Peyer's patch (tissue), 4 donors: ENCODE data around the gene MGST2.

Experiments used
- CTCF ChIP-seq, 6 experiments: fragments of 450-650 bp in 4 of 6; fragments of 200-600 bp in 2 of 6; sonication (generic) in 1 of 6; IDR thresholded peaks; one replicate each; pipeline ENCODE4 v1.5.1; 2017 to 2019; ENCODE audit warnings: antibody characterized with exemption in 6 of 6, mild to moderate bottlenecking in 3 of 6, moderate library complexity in 1 of 6
- POLR2A ChIP-seq, 2 donors: fragments of 450-650 bp; IDR thresholded peaks; one replicate each; pipeline ENCODE4 v1.5.1; 2017; ENCODE audit warnings: antibody characterized with exemption in 2 of 2, mild to moderate bottlenecking in 2 of 2, moderate library complexity in 2 of 2

DNA sequence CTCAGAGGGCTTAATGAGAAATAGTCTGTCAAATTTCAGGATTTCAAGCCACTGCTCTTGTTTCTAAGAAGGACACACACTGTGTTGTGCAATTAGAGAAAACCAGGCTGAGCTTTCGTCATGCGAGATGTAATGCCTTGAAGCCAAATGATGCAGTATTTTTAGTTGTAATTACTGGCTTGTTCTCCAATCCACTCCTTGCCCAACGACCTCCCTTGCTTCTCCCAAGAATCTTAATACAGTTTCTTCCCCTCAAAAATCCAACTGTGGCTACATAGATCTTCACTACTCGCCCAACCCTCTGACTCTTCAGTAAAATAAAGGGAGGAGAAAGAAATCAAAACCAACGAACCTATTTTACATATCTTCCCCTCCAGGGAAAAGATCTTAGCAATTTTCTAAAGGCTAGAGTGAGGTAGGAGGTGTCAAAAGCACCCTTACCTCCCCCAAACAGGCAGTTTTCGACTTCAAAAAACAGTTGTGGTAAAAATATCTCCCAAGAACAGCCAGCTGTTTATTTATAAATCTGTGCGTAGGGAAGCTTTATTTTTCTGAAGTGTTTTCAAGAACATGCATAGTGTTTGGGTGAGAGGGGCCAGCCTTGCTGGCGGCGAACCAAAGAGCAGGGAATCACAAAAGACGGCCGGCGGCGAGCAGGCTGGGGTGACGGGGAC lies 68.7 kb downstream of the MGST2 start:
- TF ChIP-seq CTCF (IDR thresholded peaks at IDR 0.05): no peak
- TF ChIP-seq POLR2A (IDR thresholded peaks at IDR 0.05): no peak
